ENCODE results near the gene CDH16. TPM values are rescaled to one million over a fixed set of nuclear protein-coding genes. Genes with fewer than 3 reads are reported as not detected.

The CDH16 gene
- total RNA-seq, 2 donors from 2014 or later, result not detected

GRCh38 chr16:66920299-66920590, 1.6 kb upstream of the CDH16 start:
- Histone ChIP-seq H3K27ac (ENCODE audit: low read depth, low read length) (no peak overlapping the region), H3K9me3 (ENCODE audit: control insufficient read depth, low read length) (no peaks in the 10 kb centered on the region), H3K4me1 (ENCODE audit: control insufficient read depth, insufficient read depth, low read length) (no peaks in the 10 kb centered on the region), H3K4me3 (ENCODE audit: low read length) (no peak overlapping the region), H3K27me3 (ENCODE audit: control insufficient read depth, insufficient read depth, low read length, poor library complexity, severe bottlenecking) (peaks cover 45% of the 10 kb centered on the region), H3K36me3 (ENCODE audit: control insufficient read depth, insufficient read depth, low read length) (no peaks in the 10 kb centered on the region), H3K9ac (ENCODE audit: extremely low read depth, low read length, poor library complexity, severe bottlenecking) (no peak overlapping the region)
- no peak overlapping the region for H3K4me3 Mint-ChIP-seq
- peaks cover 57% of the 10 kb centered on the region for H3K27me3 Mint-ChIP-seq (ENCODE audit: insufficient read depth)
- no peak for DNase-seq
- no peaks in the 10 kb centered on the region for H3K36me3 Mint-ChIP-seq (ENCODE audit: low read depth)
- TF ChIP-seq CTCF (conservative IDR thresholded peaks at IDR 0.05), result no peak
- H3K9me3 Mint-ChIP-seq, result no peaks in the 10 kb centered on the region
- 65 to 80% methylated on average over 2 of the region's 2 CpGs for WGBS, 2 experiments (ENCODE audit: insufficient coverage in 1 of 2, insufficient read length in 1 of 2)
- H3K4me1 Mint-ChIP-seq, result no peaks in the 10 kb centered on the region
- no peak overlapping the region for H3K27ac Mint-ChIP-seq

GRCh38 chr16:66919569-66920298, 1.0 kb upstream of the CDH16 start:
- 70 to 82% methylated on average over 2 to 5 of the region's 5 CpGs for WGBS, 2 experiments (ENCODE audit: insufficient coverage in 1 of 2, insufficient read length in 1 of 2)
- no peak for DNase-seq
- peaks cover 58% of the 10 kb centered on the region for H3K27me3 Mint-ChIP-seq (ENCODE audit: insufficient read depth)

GRCh38 chr16:66918355-66918754, 330 bp downstream of the CDH16 start:
- TF ChIP-seq CTCF (conservative IDR thresholded peaks at IDR 0.05), result no peak
- Mint-ChIP-seq H3K4me1 (no peaks in the 10 kb centered on the region), H3K9me3 (no peaks in the 10 kb centered on the region), H3K4me3 (no peak overlapping the region), H3K27me3 (ENCODE audit: insufficient read depth) (peaks cover 45% of the 10 kb centered on the region), H3K27ac (no peak overlapping the region), H3K36me3 (ENCODE audit: low read depth) (no peaks in the 10 kb centered on the region)
- Histone ChIP-seq H3K9me3 (ENCODE audit: control insufficient read depth, low read length) (no peaks in the 10 kb centered on the region), H3K27ac (ENCODE audit: low read depth, low read length) (no peak overlapping the region), H3K4me1 (ENCODE audit: control insufficient read depth, insufficient read depth, low read length) (no peaks in the 10 kb centered on the region), H3K27me3 (ENCODE audit: control insufficient read depth, insufficient read depth, low read length, poor library complexity, severe bottlenecking) (peaks cover 34% of the 10 kb centered on the region), H3K36me3 (ENCODE audit: control insufficient read depth, insufficient read depth, low read length) (no peaks in the 10 kb centered on the region), H3K4me3 (ENCODE audit: low read length) (no peak overlapping the region), H3K9ac (ENCODE audit: extremely low read depth, low read length, poor library complexity, severe bottlenecking) (no peak overlapping the region)
- 88 to 92% methylated on average over 5 to 6 of the region's 6 CpGs for WGBS, 2 experiments (ENCODE audit: insufficient coverage in 1 of 2, insufficient read length in 1 of 2)
- DNase-seq, result no peak

More at GRCh38 chr16:66919569-66920298, 1.0 kb upstream of the CDH16 start:
- Histone ChIP-seq H3K36me3 (ENCODE audit: control insufficient read depth, insufficient read depth, low read length) (no peaks in the 10 kb centered on the region), H3K9me3 (ENCODE audit: control insufficient read depth, low read length) (no peaks in the 10 kb centered on the region), H3K27ac (ENCODE audit: low read depth, low read length) (no peak overlapping the region), H3K9ac (ENCODE audit: extremely low read depth, low read length, poor library complexity, severe bottlenecking) (no peak overlapping the region), H3K27me3 (ENCODE audit: control insufficient read depth, insufficient read depth, low read length, poor library complexity, severe bottlenecking) (peaks cover 45% of the 10 kb centered on the region), H3K4me3 (ENCODE audit: low read length) (no peak overlapping the region), H3K4me1 (ENCODE audit: control insufficient read depth, insufficient read depth, low read length) (no peaks in the 10 kb centered on the region)
- no peak overlapping the region for H3K4me3 Mint-ChIP-seq
- no peak overlapping the region for H3K27ac Mint-ChIP-seq
- H3K36me3 Mint-ChIP-seq (ENCODE audit: low read depth), result no peaks in the 10 kb centered on the region
- no peaks in the 10 kb centered on the region for H3K4me1 Mint-ChIP-seq
- TF ChIP-seq CTCF (conservative IDR thresholded peaks at IDR 0.05), result no peak
- H3K9me3 Mint-ChIP-seq, result no peaks in the 10 kb centered on the region

All from endodermal cell (in vitro differentiated cells).